T-cell (primary cell): Measurements from ENCODE around the gene MRTFA. TPM values are rescaled to one million over a fixed set of nuclear protein-coding genes. Genes with fewer than 3 reads are reported as not detected.

ENCODE experiments used
- ATAC-seq, 4 experiments: fragments of 200-7000 bp in 3 of 4; fragments of 150-1000 bp in 1 of 4; cut with Tn5 transposase; replicated peaks in 1 of 4; 1 replicate in 3 of 4; 2 replicates in 1 of 4; pipeline ENCODE4 v1.10.0; 2021; ENCODE audit warnings: moderate library complexity in 3 of 4, mild to moderate bottlenecking in 2 of 4, moderate number of reproducible peaks in 1 of 4
- CTCF ChIA-PET, 2 donors: fragments of 300-600 bp; sonication (Branson Sonifier 250); formaldehyde crosslinking; loops; one replicate each; lab custom pipeline; 2022; ENCODE audit warnings: antibody characterized with exemption in 2 of 2; lab: Charles Lee
- POLR2A ChIA-PET, 2 donors: fragments of 300-600 bp; sonication (Branson Sonifier 250); formaldehyde crosslinking; loops; one replicate each; lab custom pipeline; 2022; ENCODE audit warnings: antibody characterized with exemption in 2 of 2; lab: Charles Lee
- DNase-seq, 35 experiments: peaks; one replicate each; pipeline versions ENCODE4 v3.0.0 to v3.0.0-alpha.2; 2013 to 2023
- H3K27ac ChIP-seq: one replicate; pipeline ENCODE4 v1.5.1; 2013; ENCODE audit warnings: low read length
- H3K27me3 ChIP-seq, 2 experiments: replicated peaks in 1 of 2; 1 replicate in 1 of 2; 2 replicates in 1 of 2; pipeline versions ENCODE4 v1.6.1 to v1.7.0; 2013; ENCODE audit warnings: low read length in 1 of 2, mixed read lengths in 1 of 2; ENCODE audit not compliant: control insufficient read depth in 2 of 2, insufficient read depth in 2 of 2; ENCODE audit errors: extremely low read depth in 1 of 2
- H3K36me3 ChIP-seq, 2 donors: 1 replicate in 1 of 2; 2 replicates in 1 of 2; pipeline versions ENCODE4 v1.6.1 to v1.7.0; 2013; ENCODE audit warnings: low read length in 1 of 2; ENCODE audit not compliant: control insufficient read depth in 2 of 2, insufficient read depth in 1 of 2; ENCODE audit errors: extremely low read depth in 1 of 2
- H3K4me1 ChIP-seq, 2 experiments: 1 replicate in 1 of 2; 2 replicates in 1 of 2; pipeline versions ENCODE4 v1.6.1 to v1.7.0; 2013; ENCODE audit warnings: low read length in 2 of 2, mixed read lengths in 1 of 2; ENCODE audit not compliant: insufficient read depth in 2 of 2, control insufficient read depth in 1 of 2; ENCODE audit errors: extremely low read depth in 1 of 2
- H3K4me3 ChIP-seq, 2 donors: 1 replicate in 1 of 2; 2 replicates in 1 of 2; pipeline versions ENCODE4 v1.5.1 to v1.7.0; 2013; ENCODE audit warnings: mild to moderate bottlenecking in 2 of 2, low read length in 1 of 2, moderate library complexity in 1 of 2; ENCODE audit not compliant: control insufficient read depth in 1 of 2; ENCODE audit errors: extremely low read depth in 1 of 2
- H3K9me3 ChIP-seq: 2 replicates; pipeline ENCODE4 v1.7.0; 2013
- H3K27ac Mint-ChIP-seq, 2 donors: one replicate each; pipeline ENCODE4 v1.8.0; 2020 to 2021; ENCODE audit warnings: mild to moderate bottlenecking in 2 of 2, mixed read lengths in 2 of 2
- H3K27me3 Mint-ChIP-seq, 2 donors: one replicate each; pipeline ENCODE4 v1.8.0; 2021 to 2022; ENCODE audit warnings: mixed read lengths in 2 of 2
- H3K36me3 Mint-ChIP-seq: one replicate; pipeline ENCODE4 v1.8.0; 2021; ENCODE audit warnings: mixed read lengths
- H3K4me1 Mint-ChIP-seq, 3 donors: one replicate each; pipeline ENCODE4 v1.8.0; 2020 to 2022; ENCODE audit warnings: mixed read lengths in 3 of 3, mild to moderate bottlenecking in 1 of 3
- H3K4me3 Mint-ChIP-seq, 3 donors: one replicate each; pipeline ENCODE4 v1.8.0; 2020 to 2022; ENCODE audit warnings: mild to moderate bottlenecking in 3 of 3, mixed read lengths in 3 of 3, moderate library complexity in 3 of 3
- H3K9me3 Mint-ChIP-seq, 3 donors: one replicate each; pipeline ENCODE4 v1.8.0; 2020 to 2022; ENCODE audit warnings: mixed read lengths in 3 of 3
- WGBS: methylation state at CpG from one replicate; pipeline ENCODE4 v1.1.5; 2013; ENCODE audit warnings: missing lambda C conversion rate; ENCODE audit not compliant: insufficient coverage; 5-methylcytosine and 5-hydroxymethylcytosine counted together
- total RNA-seq, 35 experiments: library from RNA in 6 of 35; stranded (reverse) in 6 of 35; fragments of 120-200 nt in 1 of 35; gene quantifications; one replicate each; pipeline versions ENCODE4 v1.2.1 to v1.2.4 and lab custom pipeline; 2013 to 2026

Gene MRTFA
- total RNA-seq, 5 donors from 2014 or later (not counting 1 experiment from before 2014, with no cell fraction given), result 81.9 to 118 (median 114) TPM

- peak overlapping the region; percentile 81 to 87 for H3K27ac Mint-ChIP-seq
- H3K4me3 ChIP-seq, result no peak overlapping the region
- no peaks in the 10 kb centered on the region for H3K36me3 ChIP-seq
- WGBS, result 69% methylated on average over 3 of the region's 5 CpGs
- CTCF ChIA-PET, result interaction anchor here in 1 of 2 donors (0.9 to 1.1 kb wide), 2 partner anchors 21 to 55 kb away, joined by 3 read pairs; no protein-coding TSS in a partner anchor
- H3K27me3 Mint-ChIP-seq, result no peaks in the 10 kb centered on the region
- no peaks in the 10 kb centered on the region for H3K9me3 Mint-ChIP-seq
- peaks cover 41 to 44% (median 42%) of the 10 kb centered on the region in 3 donors for H3K4me1 Mint-ChIP-seq
- no peaks in the 10 kb centered on the region for H3K9me3 ChIP-seq
- POLR2A ChIA-PET, result interaction anchor here in 1 of 2 donors (0.6 kb wide), 1 partner anchor 72 kb away, joined by 3 read pairs; no protein-coding TSS in a partner anchor
- ATAC-seq (peak; percentile 48 to 86 (median 54)), DNase-seq (peak in 4 of 35 experiments; percentile 3 to 47 (median 4))
- H3K4me3 Mint-ChIP-seq, result peak overlapping the region in 1 of 3 donors; percentile 12
- no peaks in the 10 kb centered on the region for H3K27me3 ChIP-seq
- peaks cover 7 to 12% of the 10 kb centered on the region in 2 experiments for H3K4me1 ChIP-seq
- peak overlapping the region; percentile 6 for H3K27ac ChIP-seq
- H3K36me3 Mint-ChIP-seq, result peaks cover 14% of the 10 kb centered on the region
Observed at GRCh38 chr22:40491990-40492631, 144.4 kb downstream of the MRTFA start.

- no peaks in the 10 kb centered on the region for H3K27me3 Mint-ChIP-seq
- Histone ChIP-seq H3K4me3 (no peak overlapping the region), H3K4me1 (peaks cover 15 to 21% of the 10 kb centered on the region in 2 experiments), H3K27ac (no peak overlapping the region), H3K36me3 (peaks cover 0 to 2% of the 10 kb centered on the region in 2 donors), H3K9me3 (no peaks in the 10 kb centered on the region), H3K27me3 (no peaks in the 10 kb centered on the region)
- ChIA-PET POLR2A (interaction anchor here (0.6 to 1.0 kb wide), 3 partner anchors 32 to 162 kb away, joined by 3 to 5 read pairs (median 3); no protein-coding TSS in a partner anchor), CTCF (interaction anchor here (0.8 to 4.7 kb wide), 6 partner anchors 16 to 158 kb away, joined by 3 to 46 read pairs (median 4); no protein-coding TSS in a partner anchor)
- peaks cover 41 to 46% (median 43%) of the 10 kb centered on the region in 3 donors for H3K4me1 Mint-ChIP-seq
- no peaks in the 10 kb centered on the region for H3K9me3 Mint-ChIP-seq
- no peak overlapping the region for H3K4me3 Mint-ChIP-seq
- no CpG with 5 or more reads among the region's 3 CpGs for WGBS
- DNase-seq, result peak in 1 of 35 experiments; percentile 63
- peak; percentile 56 to 69 (median 64) for ATAC-seq
- H3K27ac Mint-ChIP-seq, result peak overlapping the region in 1 of 2 donors; percentile 2
- peaks cover 16% of the 10 kb centered on the region for H3K36me3 Mint-ChIP-seq
Observed at GRCh38 chr22:40487663-40488249, 148.8 kb downstream of the MRTFA start.

- H3K9me3 Mint-ChIP-seq, result no peaks in the 10 kb centered on the region
- peaks cover 21% of the 10 kb centered on the region for H3K36me3 Mint-ChIP-seq
- Histone ChIP-seq H3K36me3 (peaks cover 0 to 2% of the 10 kb centered on the region in 2 donors), H3K4me1 (peaks cover 11 to 17% of the 10 kb centered on the region in 2 experiments), H3K27ac (no peak overlapping the region), H3K9me3 (no peaks in the 10 kb centered on the region), H3K4me3 (no peak overlapping the region), H3K27me3 (no peaks in the 10 kb centered on the region)
- 44% methylated on average over 1 of the region's 2 CpGs for WGBS
- DNase-seq, result no peak
- H3K27me3 Mint-ChIP-seq, result no peaks in the 10 kb centered on the region
- ATAC-seq, result peak in 2 of 4 experiments; percentile 52 to 57
- ChIA-PET POLR2A (interaction anchor here in 1 of 2 donors (0.7 kb wide), 1 partner anchor 163 kb away, joined by 5 read pairs; no protein-coding TSS in a partner anchor), CTCF (interaction anchor here (0.5 to 4.7 kb wide), 8 partner anchors 9 to 894 kb away, joined by 3 to 46 read pairs (median 4); partner anchors contain the start of gene TEF (in 1 of the 2))
- H3K4me1 Mint-ChIP-seq, result peaks cover 37 to 39% (median 39%) of the 10 kb centered on the region in 3 donors
- H3K27ac Mint-ChIP-seq, result no peak overlapping the region
- peak overlapping the region in 1 of 3 donors; percentile 40 for H3K4me3 Mint-ChIP-seq
Observed at GRCh38 chr22:40486962-40487602, 149.4 kb downstream of the MRTFA start.

GRCh38 chr22:40485813-40486667 lies 150.5 kb downstream of the MRTFA start:
- 95% methylated on average over 6 of the region's 12 CpGs for WGBS
- Histone ChIP-seq H3K36me3 (peaks cover 0 to 2% of the 10 kb centered on the region in 2 donors), H3K9me3 (no peaks in the 10 kb centered on the region), H3K4me1 (peaks cover 9 to 17% of the 10 kb centered on the region in 2 experiments), H3K4me3 (no peak overlapping the region), H3K27me3 (no peaks in the 10 kb centered on the region), H3K27ac (no peak overlapping the region)
- no peaks in the 10 kb centered on the region for H3K27me3 Mint-ChIP-seq
- ATAC-seq, result no peak
- peak overlapping the region in 1 of 2 donors; percentile 16 for H3K27ac Mint-ChIP-seq
- H3K9me3 Mint-ChIP-seq, result no peaks in the 10 kb centered on the region
- peak overlapping the region in 1 of 3 donors; percentile 40 for H3K4me3 Mint-ChIP-seq
- CTCF ChIA-PET, result interaction anchor here (0.8 to 4.7 kb wide), 6 partner anchors 8 to 50 kb away, joined by 3 to 46 read pairs (median 4); no protein-coding TSS in a partner anchor
- peaks cover 27% of the 10 kb centered on the region for H3K36me3 Mint-ChIP-seq
- no peak for DNase-seq
- peaks cover 35 to 41% (median 37%) of the 10 kb centered on the region in 3 donors for H3K4me1 Mint-ChIP-seq
- POLR2A ChIA-PET, result interaction anchor here (0.5 to 0.6 kb wide), 3 partner anchors 20 to 1182 kb away, joined by 3 to 6 read pairs (median 4); no protein-coding TSS in a partner anchor

- Mint-ChIP-seq H3K4me1 (peaks cover 40 to 45% (median 41%) of the 10 kb centered on the region in 3 donors), H3K4me3 (no peak overlapping the region), H3K27me3 (no peaks in the 10 kb centered on the region), H3K27ac (peak overlapping the region in 1 of 2 donors; percentile 1), H3K36me3 (peaks cover 24% of the 10 kb centered on the region), H3K9me3 (no peaks in the 10 kb centered on the region)
- POLR2A ChIA-PET, result no interaction called here
- DNase-seq (no peak), ATAC-seq (no peak)
- Histone ChIP-seq H3K4me1 (peaks cover 13 to 18% of the 10 kb centered on the region in 2 experiments), H3K9me3 (no peaks in the 10 kb centered on the region), H3K4me3 (no peak overlapping the region), H3K36me3 (peaks cover 0 to 2% of the 10 kb centered on the region in 2 donors), H3K27me3 (no peaks in the 10 kb centered on the region), H3K27ac (no peak overlapping the region)
- no CpG with 5 or more reads among the region's 7 CpGs for WGBS
- CTCF ChIA-PET, result interaction anchor here (0.8 to 4.7 kb wide), 4 partner anchors 21 to 49 kb away, joined by 3 to 46 read pairs (median 4); no protein-coding TSS in a partner anchor
Observed at GRCh38 chr22:40484906-40485669, 151.4 kb downstream of the MRTFA start.
